ENCODE results near the gene C11orf97. TPM values are rescaled to one million over a fixed set of nuclear protein-coding genes. Genes with fewer than 3 reads are reported as not detected.

Gene C11orf97
- total and polyA plus RNA-seq, 8 donors = not detected

DNA sequence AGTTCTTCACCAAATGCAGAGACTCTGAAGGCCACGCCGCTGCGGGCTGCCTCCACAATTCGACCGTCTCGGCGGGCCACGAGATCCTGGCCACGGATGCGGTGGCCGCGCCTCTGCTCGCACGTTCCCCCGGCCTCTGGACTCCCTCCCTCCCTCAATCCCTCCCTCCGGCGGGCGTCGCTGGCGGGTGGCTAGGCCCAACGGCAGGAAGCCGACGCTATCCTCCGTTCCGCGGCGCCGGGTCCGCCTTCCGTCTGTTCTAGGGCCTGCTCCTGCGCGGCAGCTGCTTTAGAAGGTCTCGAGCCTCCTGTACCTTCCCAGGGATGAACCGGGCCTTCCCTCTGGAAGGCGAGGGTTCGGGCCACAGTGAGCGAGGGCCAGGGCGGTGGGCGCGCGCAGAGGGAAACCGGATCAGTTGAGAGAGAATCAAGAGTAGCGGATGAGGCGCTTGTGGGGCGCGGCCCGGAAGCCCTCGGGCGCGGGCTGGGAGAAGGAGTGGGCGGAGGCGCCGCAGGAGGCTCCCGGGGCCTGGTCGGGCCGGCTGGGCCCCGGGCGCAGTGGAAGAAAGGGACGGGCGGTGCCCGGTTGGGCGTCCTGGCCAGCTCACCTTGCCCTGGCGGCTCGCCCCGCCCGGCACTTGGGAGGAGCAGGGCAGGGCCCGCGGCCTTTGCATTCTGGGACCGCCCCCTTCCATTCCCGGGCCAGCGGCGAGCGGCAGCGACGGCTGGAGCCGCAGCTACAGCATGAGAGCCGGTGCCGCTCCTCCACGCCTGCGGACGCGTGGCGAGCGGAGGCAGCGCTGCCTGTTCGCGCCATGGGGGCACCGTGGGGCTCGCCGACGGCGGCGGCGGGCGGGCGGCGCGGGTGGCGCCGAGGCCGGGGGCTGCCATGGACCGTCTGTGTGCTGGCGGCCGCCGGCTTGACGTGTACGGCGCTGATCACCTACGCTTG, 31.7 kb downstream of the C11orf97 start, which contains the start of gene FUT4:
Gene FUT4 (plus strand): TSS at position 227 of the 951 bp plus-strand sequence. CDS start 213 bp downstream, at position 440.
- intact Hi-C loops (cut with DNase I; ENCODE audit: low total_unique reads) = no loop called here
- TF ChIP-seq POLR2A (IDR thresholded peaks at IDR 0.05) (peak in 1 of 4 donors; percentile 49), EP300 (IDR thresholded peaks at IDR 0.05) (no peak), POLR2AphosphoS5 (IDR thresholded peaks at IDR 0.05) (peak; percentile 54 to 90 (median 88))
- TF ChIP-seq, protein P1, sequence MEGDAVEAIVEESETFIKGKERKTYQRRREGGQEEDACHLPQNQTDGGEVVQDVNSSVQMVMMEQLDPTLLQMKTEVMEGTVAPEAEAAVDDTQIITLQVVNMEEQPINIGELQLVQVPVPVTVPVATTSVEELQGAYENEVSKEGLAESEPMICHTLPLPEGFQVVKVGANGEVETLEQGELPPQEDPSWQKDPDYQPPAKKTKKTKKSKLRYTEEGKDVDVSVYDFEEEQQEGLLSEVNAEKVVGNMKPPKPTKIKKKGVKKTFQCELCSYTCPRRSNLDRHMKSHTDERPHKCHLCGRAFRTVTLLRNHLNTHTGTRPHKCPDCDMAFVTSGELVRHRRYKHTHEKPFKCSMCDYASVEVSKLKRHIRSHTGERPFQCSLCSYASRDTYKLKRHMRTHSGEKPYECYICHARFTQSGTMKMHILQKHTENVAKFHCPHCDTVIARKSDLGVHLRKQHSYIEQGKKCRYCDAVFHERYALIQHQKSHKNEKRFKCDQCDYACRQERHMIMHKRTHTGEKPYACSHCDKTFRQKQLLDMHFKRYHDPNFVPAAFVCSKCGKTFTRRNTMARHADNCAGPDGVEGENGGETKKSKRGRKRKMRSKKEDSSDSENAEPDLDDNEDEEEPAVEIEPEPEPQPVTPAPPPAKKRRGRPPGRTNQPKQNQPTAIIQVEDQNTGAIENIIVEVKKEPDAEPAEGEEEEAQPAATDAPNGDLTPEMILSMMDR (IDR thresholded peaks at IDR 0.05) = no peak
- DNase-seq = peak; percentile 94 to 96
- Histone ChIP-seq H3K4me1 (peaks cover 37 to 60% (median 52%) of the 10 kb centered on the region in 4 donors), H3K4me3 (peak within 1 kb of the TSS; percentile 54 to 86 (median 82)), H3K36me3 (no peaks in the 10 kb centered on the region), H3K27ac (peak within 1 kb of the TSS; percentile 95 to 98 (median 96)), H3K9me3 (no peaks in the 10 kb centered on the region), H3K27me3 (no peaks in the 10 kb centered on the region)
- 0 to 1% (median 0%) methylated on average over 57 to 109 of the region's 109 CpGs for WGBS, 5 donors

DNA sequence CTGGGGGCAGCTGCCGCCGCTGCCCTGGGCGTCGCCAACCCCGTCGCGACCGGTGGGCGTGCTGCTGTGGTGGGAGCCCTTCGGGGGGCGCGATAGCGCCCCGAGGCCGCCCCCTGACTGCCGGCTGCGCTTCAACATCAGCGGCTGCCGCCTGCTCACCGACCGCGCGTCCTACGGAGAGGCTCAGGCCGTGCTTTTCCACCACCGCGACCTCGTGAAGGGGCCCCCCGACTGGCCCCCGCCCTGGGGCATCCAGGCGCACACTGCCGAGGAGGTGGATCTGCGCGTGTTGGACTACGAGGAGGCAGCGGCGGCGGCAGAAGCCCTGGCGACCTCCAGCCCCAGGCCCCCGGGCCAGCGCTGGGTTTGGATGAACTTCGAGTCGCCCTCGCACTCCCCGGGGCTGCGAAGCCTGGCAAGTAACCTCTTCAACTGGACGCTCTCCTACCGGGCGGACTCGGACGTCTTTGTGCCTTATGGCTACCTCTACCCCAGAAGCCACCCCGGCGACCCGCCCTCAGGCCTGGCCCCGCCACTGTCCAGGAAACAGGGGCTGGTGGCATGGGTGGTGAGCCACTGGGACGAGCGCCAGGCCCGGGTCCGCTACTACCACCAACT, 32.5 kb downstream of the C11orf97 start:
- 7 to 18% (median 7%) methylated on average over 7 to 59 of the region's 59 CpGs for WGBS, 5 donors
- H3K4me1 ChIP-seq = peaks cover 37 to 67% (median 56%) of the 10 kb centered on the region in 4 donors

DNA sequence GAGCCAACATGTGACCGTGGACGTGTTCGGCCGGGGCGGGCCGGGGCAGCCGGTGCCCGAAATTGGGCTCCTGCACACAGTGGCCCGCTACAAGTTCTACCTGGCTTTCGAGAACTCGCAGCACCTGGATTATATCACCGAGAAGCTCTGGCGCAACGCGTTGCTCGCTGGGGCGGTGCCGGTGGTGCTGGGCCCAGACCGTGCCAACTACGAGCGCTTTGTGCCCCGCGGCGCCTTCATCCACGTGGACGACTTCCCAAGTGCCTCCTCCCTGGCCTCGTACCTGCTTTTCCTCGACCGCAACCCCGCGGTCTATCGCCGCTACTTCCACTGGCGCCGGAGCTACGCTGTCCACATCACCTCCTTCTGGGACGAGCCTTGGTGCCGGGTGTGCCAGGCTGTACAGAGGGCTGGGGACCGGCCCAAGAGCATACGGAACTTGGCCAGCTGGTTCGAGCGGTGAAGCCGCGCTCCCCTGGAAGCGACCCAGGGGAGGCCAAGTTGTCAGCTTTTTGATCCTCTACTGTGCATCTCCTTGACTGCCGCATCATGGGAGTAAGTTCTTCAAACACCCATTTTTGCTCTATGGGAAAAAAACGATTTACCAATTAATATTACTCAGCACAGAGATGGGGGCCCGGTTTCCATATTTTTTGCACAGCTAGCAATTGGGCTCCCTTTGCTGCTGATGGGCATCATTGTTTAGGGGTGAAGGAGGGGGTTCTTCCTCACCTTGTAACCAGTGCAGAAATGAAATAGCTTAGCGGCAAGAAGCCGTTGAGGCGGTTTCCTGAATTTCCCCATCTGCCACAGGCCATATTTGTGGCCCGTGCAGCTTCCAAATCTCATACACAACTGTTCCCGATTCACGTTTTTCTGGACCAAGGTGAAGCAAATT, 33.3 kb downstream of the C11orf97 start:
- DNase-seq = peak; percentile 54 to 56
- 23 to 53% (median 39%) methylated on average over 52 to 54 of the region's 54 CpGs for WGBS, 5 donors

More for the DNA sequence above, 32.5 kb downstream of the C11orf97 start:
- Histone ChIP-seq H3K9me3 (no peaks in the 10 kb centered on the region), H3K36me3 (no peaks in the 10 kb centered on the region), H3K4me3 (peak overlapping the region; percentile 54 to 86 (median 82)), H3K27me3 (no peaks in the 10 kb centered on the region), H3K27ac (peak overlapping the region; percentile 95 to 98 (median 96))
- TF ChIP-seq, protein P1 (IDR thresholded peaks at IDR 0.05) = no peak
- TF ChIP-seq POLR2AphosphoS5 (IDR thresholded peaks at IDR 0.05) (no peak), POLR2A (IDR thresholded peaks at IDR 0.05) (no peak), EP300 (IDR thresholded peaks at IDR 0.05) (no peak)
- intact Hi-C loops (cut with DNase I; ENCODE audit: low total_unique reads) = no loop called here
- peak in 1 of 2 donors; percentile 65 for DNase-seq

More for the DNA sequence above, 33.3 kb downstream of the C11orf97 start:
- H3K9me3 ChIP-seq = no peaks in the 10 kb centered on the region
- H3K27ac ChIP-seq = peak overlapping the region; percentile 95 to 98 (median 96)
- intact Hi-C loops (cut with DNase I; ENCODE audit: low total_unique reads) = no loop called here
- TF ChIP-seq POLR2A (IDR thresholded peaks at IDR 0.05) (no peak), EP300 (IDR thresholded peaks at IDR 0.05) (no peak), POLR2AphosphoS5 (IDR thresholded peaks at IDR 0.05) (peak in 1 of 3 donors; percentile 24)
- TF ChIP-seq, protein P1 (IDR thresholded peaks at IDR 0.05) = no peak
- H3K4me1 ChIP-seq = peaks cover 37 to 75% (median 57%) of the 10 kb centered on the region in 4 donors
- peak overlapping the region; percentile 54 to 86 (median 82) for H3K4me3 ChIP-seq
- H3K36me3 ChIP-seq = no peaks in the 10 kb centered on the region
- H3K27me3 ChIP-seq = no peaks in the 10 kb centered on the region

Measured in stomach (tissue), 9 donors.